Omental fat pad (tissue), 4 donors: ENCODE measurements around the gene PAN2. TPM values are rescaled to one million over a fixed set of nuclear protein-coding genes. Genes with fewer than 3 reads are reported as not detected.
A peak's percentile ranks its signal among the peaks of the same experiment; 100 is the strongest.
"Not testable (repeated sequence)": the region's sequence is repeated elsewhere in the genome, so short reads cannot be mapped to it uniquely, and the experiment has no call there.

Experiments used
- ATAC-seq: fragments of 150-250 bp; one replicate; pipeline ENCODE4 v1.9.1; 2016; ENCODE audit warnings: mild to moderate bottlenecking, moderate library complexity; ENCODE audit not compliant: low FRiP score
- DNase-seq: peaks from one replicate; pipeline ENCODE4 v3.0.0-alpha.2; 2019; ENCODE audit warnings: low spot score
- CTCF ChIP-seq, 3 donors: fragments of 450-650 bp; IDR thresholded peaks; one replicate each; pipeline ENCODE4 v1.5.1; 2016 to 2017; ENCODE audit warnings: antibody characterized with exemption in 3 of 3, mild to moderate bottlenecking in 3 of 3, moderate library complexity in 2 of 3
- total RNA-seq, 4 donors: library from RNA; depleted of rRNA; stranded (reverse); fragments of >200 nt; gene quantifications; one replicate each; pipeline ENCODE4 v1.1.0, GENCODE V29; 2016

PAN2 gene
- total RNA-seq, 4 donors from 2014 or later = 17.3 to 57.8 (median 40.7) TPM

- no peak for TF ChIP-seq CTCF (IDR thresholded peaks at IDR 0.05)
- DNase-seq (no peak), ATAC-seq (no peak)
These were observed 51.8 kb downstream of the PAN2 start for GRCh38 chr12:56282030-56282429.

GRCh38 chr12:56280849-56281248 lies 53.0 kb downstream of the PAN2 start:
- TF ChIP-seq CTCF (IDR thresholded peaks at IDR 0.05) = no peak
- DNase-seq (no peak), ATAC-seq (no peak)

GRCh38 chr12:56278905-56279304 lies 54.9 kb downstream of the PAN2 start:
- DNase-seq (no peak), ATAC-seq (no peak)
- no peak for TF ChIP-seq CTCF (IDR thresholded peaks at IDR 0.05)

- no peak for ATAC-seq
- no peak for DNase-seq
- TF ChIP-seq CTCF (IDR thresholded peaks at IDR 0.05) = no peak
These were observed 59.5 kb downstream of the PAN2 start for GRCh38 chr12:56274299-56274698.

- ATAC-seq, DNase-seq: not testable (repeated sequence)
These were observed 61.3 kb downstream of the PAN2 start for GRCh38 chr12:56272468-56272867.

- no peak for DNase-seq
- no peak for TF ChIP-seq CTCF (IDR thresholded peaks at IDR 0.05)
- ATAC-seq = no peak
These were observed 62.8 kb downstream of the PAN2 start for GRCh38 chr12:56271031-56271430.

GRCh38 chr12:56267443-56268071 lies 66.2 kb downstream of the PAN2 start:
- DNase-seq (no peak), ATAC-seq (peak; percentile 38)
- no peak for TF ChIP-seq CTCF (IDR thresholded peaks at IDR 0.05)
